OCI-LY3 (cell line): ENCODE results near the gene CLN3.
"Not testable (repeated sequence)": the region's sequence is repeated elsewhere in the genome, so short reads cannot be mapped to it uniquely, and the experiment has no call there.

Source experiments
- H2AFZ ChIP-seq: fragments of 200-600, 300-600 bp; shearing (Covaris generic); 2 replicates; pipeline ENCODE4 v1.6.0; 2014; ENCODE audit warnings: antibody characterized with exemption, low read depth, low read length
- H3K27ac ChIP-seq: fragments of 200-600, 300-600 bp; sonication (generic); 2 replicates; pipeline ENCODE4 v1.5.1; 2014; ENCODE audit warnings: mild to moderate bottlenecking, low read length, moderate library complexity, mixed read lengths
- H3K27me3 ChIP-seq: fragments of 200-600, 300-600 bp; sonication (generic); 2 replicates; pipeline ENCODE4 v1.6.1; 2014; ENCODE audit warnings: low read depth, low read length, mixed read lengths
- H3K36me3 ChIP-seq: fragments of 200-600, 300-600 bp; sonication (generic); replicated peaks from 2 replicates; pipeline ENCODE3; 2014; ENCODE audit warnings: low read depth, low read length, mixed read lengths
- H3K4me1 ChIP-seq: fragments of 300-600, 200-600 bp; sonication (generic); 2 replicates; pipeline ENCODE4 v1.6.1; 2014; ENCODE audit warnings: low read length, mixed read lengths
- H3K4me2 ChIP-seq: fragments of 200-600, 300-600 bp; sonication (generic); 2 replicates; pipeline ENCODE4 v1.6.1; 2014; ENCODE audit warnings: low read length, mixed read lengths
- H3K4me3 ChIP-seq: fragments of 300-600, 200-600 bp; sonication (generic); 2 replicates; pipeline ENCODE4 v1.5.1; 2014; ENCODE audit warnings: antibody characterized with exemption, mild to moderate bottlenecking, low read length, moderate library complexity
- H3K79me2 ChIP-seq: fragments of 300-600, 200-600 bp; shearing (Covaris generic); 2 replicates; pipeline ENCODE4 v1.6.1; 2014; ENCODE audit warnings: mild to moderate bottlenecking, low read length, mixed read lengths
- H3K9ac ChIP-seq: fragments of 300-600, 200-600 bp; shearing (Covaris generic); 2 replicates; pipeline ENCODE4 v1.6.0; 2014; ENCODE audit warnings: mild to moderate bottlenecking, low read length, moderate library complexity
- H3K9me3 ChIP-seq: fragments of 200-600, 300-600 bp; shearing (Covaris generic); 2 replicates; pipeline ENCODE4 v1.6.1; 2014; ENCODE audit warnings: low read length, mixed read lengths; ENCODE audit not compliant: insufficient read depth
- H4K20me1 ChIP-seq: fragments of 200-600, 300-600 bp; sonication (generic); 2 replicates; pipeline ENCODE4 v1.6.1; 2016; ENCODE audit warnings: low read length, mixed read lengths; ENCODE audit not compliant: insufficient read depth
- EZH2phosphoT487 ChIP-seq: fragments of 200-600 bp; shearing (Covaris generic); IDR thresholded peaks from 2 replicates; pipeline ENCODE4 v1.6.1; 2018; ENCODE audit warnings: antibody characterized with exemption, mixed run types, low read depth
- TF ChIP-seq, protein P1 (sequence below): fragments of 200-600, 300-600 bp; sonication (generic); IDR thresholded peaks from 2 replicates; pipeline ENCODE4 v1.5.1; 2014; ENCODE audit warnings: antibody characterized with exemption, low read length, low read depth

Gene CLN3

DNA sequence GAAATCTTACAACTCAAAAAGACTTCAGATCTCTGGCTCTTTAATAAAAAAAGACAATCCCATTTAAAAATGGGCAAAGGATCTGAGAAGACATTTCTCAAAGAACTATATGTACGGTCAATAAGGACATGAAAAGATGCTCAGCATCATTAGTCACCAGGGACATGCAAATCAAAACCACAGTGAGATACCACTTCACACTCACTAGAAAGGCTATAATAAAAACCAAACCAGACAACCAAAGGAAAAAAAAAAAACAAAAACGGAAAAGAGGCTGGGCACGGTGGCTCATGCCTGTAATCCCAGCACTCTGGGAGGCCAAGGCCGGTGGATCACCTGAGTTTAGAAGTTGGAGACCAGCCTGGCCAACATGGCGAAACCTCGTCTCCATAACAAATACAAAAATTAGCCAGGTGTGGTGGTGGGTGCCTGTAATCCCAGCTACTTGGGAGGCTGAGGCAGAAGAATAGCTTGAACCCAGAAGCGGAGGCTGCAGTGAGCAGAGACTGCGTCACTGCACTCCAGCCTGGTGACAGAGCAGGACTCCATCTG is 18.1 kb downstream of the CLN3 start:
- Histone ChIP-seq H3K36me3 (peaks cover 9% of the 10 kb centered on the region), H3K79me2 (no peaks in the 10 kb centered on the region), H3K27me3 (no peaks in the 10 kb centered on the region), H3K4me2 (peak overlapping the region; percentile 12), H3K9ac (no peak overlapping the region), H3K9me3 (no peaks in the 10 kb centered on the region), H3K4me1 (peaks cover 10% of the 10 kb centered on the region), H2AFZ (no peak overlapping the region), H3K4me3 (no peak overlapping the region), H4K20me1 (no peaks in the 10 kb centered on the region), H3K27ac (no peak overlapping the region)
- TF ChIP-seq, protein P1, sequence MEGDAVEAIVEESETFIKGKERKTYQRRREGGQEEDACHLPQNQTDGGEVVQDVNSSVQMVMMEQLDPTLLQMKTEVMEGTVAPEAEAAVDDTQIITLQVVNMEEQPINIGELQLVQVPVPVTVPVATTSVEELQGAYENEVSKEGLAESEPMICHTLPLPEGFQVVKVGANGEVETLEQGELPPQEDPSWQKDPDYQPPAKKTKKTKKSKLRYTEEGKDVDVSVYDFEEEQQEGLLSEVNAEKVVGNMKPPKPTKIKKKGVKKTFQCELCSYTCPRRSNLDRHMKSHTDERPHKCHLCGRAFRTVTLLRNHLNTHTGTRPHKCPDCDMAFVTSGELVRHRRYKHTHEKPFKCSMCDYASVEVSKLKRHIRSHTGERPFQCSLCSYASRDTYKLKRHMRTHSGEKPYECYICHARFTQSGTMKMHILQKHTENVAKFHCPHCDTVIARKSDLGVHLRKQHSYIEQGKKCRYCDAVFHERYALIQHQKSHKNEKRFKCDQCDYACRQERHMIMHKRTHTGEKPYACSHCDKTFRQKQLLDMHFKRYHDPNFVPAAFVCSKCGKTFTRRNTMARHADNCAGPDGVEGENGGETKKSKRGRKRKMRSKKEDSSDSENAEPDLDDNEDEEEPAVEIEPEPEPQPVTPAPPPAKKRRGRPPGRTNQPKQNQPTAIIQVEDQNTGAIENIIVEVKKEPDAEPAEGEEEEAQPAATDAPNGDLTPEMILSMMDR = no peak
- no peak for TF ChIP-seq EZH2phosphoT487

DNA sequence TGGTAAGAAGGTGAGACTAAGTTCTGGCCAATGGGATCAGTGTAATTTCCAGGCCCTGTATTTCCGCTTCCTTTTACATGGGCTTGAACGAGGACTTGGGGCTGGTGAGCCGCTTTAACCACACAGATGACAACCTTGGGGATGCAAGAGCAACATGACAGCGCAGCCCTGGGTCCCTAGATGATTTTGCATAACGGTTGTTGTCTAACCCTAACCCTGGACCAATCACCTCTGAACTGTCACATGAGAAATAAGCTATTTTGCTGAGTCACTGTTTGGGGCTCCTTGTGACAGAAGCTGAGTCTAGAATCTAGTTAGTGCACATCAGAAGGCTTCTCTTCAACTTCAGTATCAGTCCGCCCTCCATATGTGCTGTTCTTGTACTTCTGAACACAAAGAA is 44.8 kb downstream of the CLN3 start:
- H3K27me3 ChIP-seq, H3K79me2 ChIP-seq, H3K9me3 ChIP-seq, H3K36me3 ChIP-seq, H2AFZ ChIP-seq, H3K9ac ChIP-seq, H4K20me1 ChIP-seq, H3K4me1 ChIP-seq, H3K4me2 ChIP-seq, H3K4me3 ChIP-seq, H3K27ac ChIP-seq: not testable (repeated sequence)

GRCh38 chr16:28446388-28446787 is 45.5 kb downstream of the CLN3 start:
- not testable (repeated sequence) for H3K4me3 ChIP-seq, H2AFZ ChIP-seq, H3K9me3 ChIP-seq, H3K27ac ChIP-seq, H4K20me1 ChIP-seq, H3K79me2 ChIP-seq, H3K4me1 ChIP-seq, H3K9ac ChIP-seq, H3K4me2 ChIP-seq, H3K36me3 ChIP-seq, H3K27me3 ChIP-seq

GRCh38 chr16:28443943-28444342 is 47.9 kb downstream of the CLN3 start:
- H2AFZ ChIP-seq = not testable (repeated sequence)

GRCh38 chr16:28438899-28439298 is 53.0 kb downstream of the CLN3 start:
- H3K9me3 ChIP-seq, H3K79me2 ChIP-seq, H3K4me2 ChIP-seq, H3K27me3 ChIP-seq, H3K36me3 ChIP-seq, H3K9ac ChIP-seq, H3K4me1 ChIP-seq, H3K27ac ChIP-seq, H2AFZ ChIP-seq, H4K20me1 ChIP-seq, H3K4me3 ChIP-seq: not testable (repeated sequence)

More at GRCh38 chr16:28443943-28444342, 47.9 kb downstream of the CLN3 start:
- H3K79me2 ChIP-seq, H3K9ac ChIP-seq, H3K27me3 ChIP-seq, H3K36me3 ChIP-seq, H3K4me3 ChIP-seq, H3K9me3 ChIP-seq, H4K20me1 ChIP-seq, H3K4me2 ChIP-seq, H3K27ac ChIP-seq, H3K4me1 ChIP-seq: not testable (repeated sequence)

- H3K4me1 ChIP-seq, H3K4me3 ChIP-seq, H3K4me2 ChIP-seq, H2AFZ ChIP-seq, H3K27me3 ChIP-seq, H3K27ac ChIP-seq, H4K20me1 ChIP-seq, H3K9ac ChIP-seq, H3K9me3 ChIP-seq, H3K79me2 ChIP-seq, H3K36me3 ChIP-seq: not testable (repeated sequence)
Observed at GRCh38 chr16:28435340-28435739, 56.5 kb downstream of the CLN3 start.
